ENCODE measurements around the gene PCSK5. TPM values are rescaled to one million over a fixed set of nuclear protein-coding genes. Genes with fewer than 3 reads are reported as not detected.

Gene PCSK5
- total RNA-seq, 2 donors from 2014 or later = 2.4 to 32.2 TPM

DNA sequence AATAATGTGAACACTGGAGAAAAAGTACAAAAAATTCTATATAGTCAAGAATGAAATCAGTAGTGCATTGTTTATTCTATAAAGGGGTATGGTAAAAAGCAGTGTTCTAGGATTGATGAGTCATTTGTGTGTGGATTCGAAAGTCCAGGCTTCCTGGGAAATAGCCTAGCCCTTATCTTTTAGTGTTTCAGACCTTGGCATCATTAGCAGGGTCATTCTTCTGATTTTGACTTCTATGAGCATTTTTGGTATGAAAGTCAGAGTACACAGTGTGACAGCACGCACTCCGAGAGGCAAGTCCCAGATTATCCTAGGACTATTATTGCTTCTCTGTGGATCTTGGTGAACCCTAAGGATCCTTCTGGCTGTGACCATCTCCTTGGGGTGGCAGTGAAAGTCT, 16.9 kb downstream of the PCSK5 start:
- no peaks in the 10 kb centered on the region for H3K36me3 ChIP-seq
- intact Hi-C loops (cut with DNase I) = no loop called here
- H3K4me1 ChIP-seq (replicated peaks) = no peaks in the 10 kb centered on the region
- TF ChIP-seq POLR2AphosphoS5 (IDR thresholded peaks at IDR 0.05) = no peak
- TF ChIP-seq, protein P1, sequence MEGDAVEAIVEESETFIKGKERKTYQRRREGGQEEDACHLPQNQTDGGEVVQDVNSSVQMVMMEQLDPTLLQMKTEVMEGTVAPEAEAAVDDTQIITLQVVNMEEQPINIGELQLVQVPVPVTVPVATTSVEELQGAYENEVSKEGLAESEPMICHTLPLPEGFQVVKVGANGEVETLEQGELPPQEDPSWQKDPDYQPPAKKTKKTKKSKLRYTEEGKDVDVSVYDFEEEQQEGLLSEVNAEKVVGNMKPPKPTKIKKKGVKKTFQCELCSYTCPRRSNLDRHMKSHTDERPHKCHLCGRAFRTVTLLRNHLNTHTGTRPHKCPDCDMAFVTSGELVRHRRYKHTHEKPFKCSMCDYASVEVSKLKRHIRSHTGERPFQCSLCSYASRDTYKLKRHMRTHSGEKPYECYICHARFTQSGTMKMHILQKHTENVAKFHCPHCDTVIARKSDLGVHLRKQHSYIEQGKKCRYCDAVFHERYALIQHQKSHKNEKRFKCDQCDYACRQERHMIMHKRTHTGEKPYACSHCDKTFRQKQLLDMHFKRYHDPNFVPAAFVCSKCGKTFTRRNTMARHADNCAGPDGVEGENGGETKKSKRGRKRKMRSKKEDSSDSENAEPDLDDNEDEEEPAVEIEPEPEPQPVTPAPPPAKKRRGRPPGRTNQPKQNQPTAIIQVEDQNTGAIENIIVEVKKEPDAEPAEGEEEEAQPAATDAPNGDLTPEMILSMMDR (IDR thresholded peaks at IDR 0.05) = no peak
- TF ChIP-seq POLR2A (IDR thresholded peaks at IDR 0.05) = no peak
- WGBS = 64% methylated on average over 3 of the region's 3 CpGs
- H3K27me3 ChIP-seq (replicated peaks; ENCODE audit: insufficient read depth) = no peaks in the 10 kb centered on the region
- no peaks in the 10 kb centered on the region for H3K9me3 ChIP-seq
- DNase-seq (ENCODE audit: low spot score) = no peak
- H3K27ac ChIP-seq = no peak overlapping the region
- H3K4me3 ChIP-seq = no peak overlapping the region

DNA sequence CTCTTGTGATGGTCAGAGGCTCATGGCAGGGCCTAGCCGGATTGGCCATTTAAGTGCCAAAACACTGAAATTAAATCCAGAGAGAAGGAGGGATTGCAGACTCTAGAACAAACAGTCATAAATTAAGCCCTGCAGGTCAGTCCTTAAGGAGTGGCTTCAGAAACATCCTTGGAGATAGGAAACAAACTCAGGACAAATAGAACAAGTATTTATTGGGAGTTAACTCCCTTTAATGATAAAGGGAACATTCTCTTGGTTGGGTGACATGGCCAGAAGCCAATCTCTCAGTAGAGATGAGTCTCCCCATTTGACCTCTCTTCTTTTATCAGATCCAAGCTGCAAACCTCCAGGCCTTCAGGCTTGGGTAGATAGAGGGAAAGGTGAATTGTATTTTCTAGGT, 17.4 kb downstream of the PCSK5 start:
- WGBS = 33% methylated on average over 1 of the region's 1 CpG
- H3K9me3 ChIP-seq = no peaks in the 10 kb centered on the region
- H3K4me1 ChIP-seq (replicated peaks) = no peaks in the 10 kb centered on the region
- no peak overlapping the region for H3K27ac ChIP-seq
- intact Hi-C loops (cut with DNase I) = no loop called here
- H3K4me3 ChIP-seq = no peak overlapping the region
- no peaks in the 10 kb centered on the region for H3K27me3 ChIP-seq (replicated peaks; ENCODE audit: insufficient read depth)
- no peak for DNase-seq (ENCODE audit: low spot score)
- TF ChIP-seq, protein P1 (IDR thresholded peaks at IDR 0.05) = no peak
- TF ChIP-seq POLR2AphosphoS5 (IDR thresholded peaks at IDR 0.05) = no peak
- TF ChIP-seq POLR2A (IDR thresholded peaks at IDR 0.05) = no peak
- no peaks in the 10 kb centered on the region for H3K36me3 ChIP-seq

DNA sequence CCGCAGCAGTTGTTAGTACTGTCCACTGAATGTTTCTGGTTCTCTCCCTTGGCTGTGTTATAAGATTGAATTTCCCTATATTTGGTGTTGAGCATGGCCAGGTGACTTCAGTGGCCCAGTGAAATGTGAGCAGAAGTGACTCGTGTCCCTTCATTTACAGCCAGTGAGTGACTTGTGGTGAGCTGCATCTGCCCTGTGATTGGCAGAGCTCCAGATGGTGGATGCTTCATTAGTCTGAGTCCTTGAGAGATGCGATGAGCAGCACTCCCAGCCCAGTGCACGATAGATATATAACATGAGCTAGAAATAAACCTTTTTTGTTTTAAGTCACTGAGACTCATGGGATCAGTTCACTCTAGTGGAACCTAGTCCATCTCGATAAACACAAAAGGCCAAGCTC, 19.3 kb downstream of the PCSK5 start:
- TF ChIP-seq POLR2AphosphoS5 (IDR thresholded peaks at IDR 0.05) (no peak), POLR2A (IDR thresholded peaks at IDR 0.05) (no peak)
- TF ChIP-seq, protein P1 (IDR thresholded peaks at IDR 0.05) = no peak
- no peaks in the 10 kb centered on the region for H3K4me1 ChIP-seq (replicated peaks)
- no peak overlapping the region for H3K4me3 ChIP-seq
- intact Hi-C loops (cut with DNase I) = no loop called here
- H3K36me3 ChIP-seq = no peaks in the 10 kb centered on the region
- 85% methylated on average over 5 of the region's 5 CpGs for WGBS
- DNase-seq (ENCODE audit: low spot score) = no peak
- no peaks in the 10 kb centered on the region for H3K9me3 ChIP-seq
- no peak overlapping the region for H3K27ac ChIP-seq
- no peaks in the 10 kb centered on the region for H3K27me3 ChIP-seq (replicated peaks; ENCODE audit: insufficient read depth)

- DNase-seq (ENCODE audit: low spot score) = no peak
- no peaks in the 10 kb centered on the region for H3K9me3 ChIP-seq
- WGBS = 53% methylated on average over 4 of the region's 4 CpGs
- no peaks in the 10 kb centered on the region for H3K36me3 ChIP-seq
- intact Hi-C loops (cut with DNase I) = no loop called here
- no peak overlapping the region for H3K4me3 ChIP-seq
- no peaks in the 10 kb centered on the region for H3K4me1 ChIP-seq (replicated peaks)
- TF ChIP-seq POLR2A (IDR thresholded peaks at IDR 0.05) (no peak), POLR2AphosphoS5 (IDR thresholded peaks at IDR 0.05) (no peak)
- TF ChIP-seq, protein P1 (IDR thresholded peaks at IDR 0.05) = no peak
- no peaks in the 10 kb centered on the region for H3K27me3 ChIP-seq (replicated peaks; ENCODE audit: insufficient read depth)
- no peak overlapping the region for H3K27ac ChIP-seq
Observed at GRCh38 chr9:75910731-75911130, 20.3 kb downstream of the PCSK5 start.

GRCh38 chr9:75911390-75911789, 20.9 kb downstream of the PCSK5 start:
- Histone ChIP-seq H3K36me3 (no peaks in the 10 kb centered on the region), H3K4me1 (replicated peaks) (no peaks in the 10 kb centered on the region), H3K9me3 (no peaks in the 10 kb centered on the region), H3K27me3 (replicated peaks; ENCODE audit: insufficient read depth) (no peaks in the 10 kb centered on the region), H3K4me3 (no peak overlapping the region), H3K27ac (no peak overlapping the region)
- 84% methylated on average over 3 of the region's 3 CpGs for WGBS
- DNase-seq (ENCODE audit: low spot score) = no peak
- intact Hi-C loops (cut with DNase I) = no loop called here
- TF ChIP-seq POLR2AphosphoS5 (IDR thresholded peaks at IDR 0.05) = no peak
- TF ChIP-seq, protein P1 (IDR thresholded peaks at IDR 0.05) = no peak
- TF ChIP-seq POLR2A (IDR thresholded peaks at IDR 0.05) = no peak

Measured in prostate gland (tissue), 2 donors.